Measurements from ENCODE around the gene CPSF4.

The CPSF4 gene

GRCh38 chr7:99472561-99473314 lies 34.0 kb downstream of the CPSF4 start, which contains the start of gene ZNF789 (continued):
- TF ChIP-seq, protein P1, sequence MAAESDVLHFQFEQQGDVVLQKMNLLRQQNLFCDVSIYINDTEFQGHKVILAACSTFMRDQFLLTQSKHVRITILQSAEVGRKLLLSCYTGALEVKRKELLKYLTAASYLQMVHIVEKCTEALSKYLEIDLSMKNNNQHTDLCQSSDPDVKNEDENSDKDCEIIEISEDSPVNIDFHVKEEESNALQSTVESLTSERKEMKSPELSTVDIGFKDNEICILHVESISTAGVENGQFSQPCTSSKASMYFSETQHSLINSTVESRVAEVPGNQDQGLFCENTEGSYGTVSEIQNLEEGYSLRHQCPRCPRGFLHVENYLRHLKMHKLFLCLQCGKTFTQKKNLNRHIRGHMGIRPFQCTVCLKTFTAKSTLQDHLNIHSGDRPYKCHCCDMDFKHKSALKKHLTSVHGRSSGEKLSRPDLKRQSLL (tag by site-specific recombination; IDR thresholded peaks at IDR 0.05) = no peak
- peak; percentile 68; the same call in 1 of the 2 replicates for TF ChIP-seq ZNF239 (tag by site-specific recombination; IDR thresholded peaks at IDR 0.05)
- no peak for TF ChIP-seq ZNF404 (tag by site-specific recombination; IDR thresholded peaks at IDR 0.05)
- TF ChIP-seq ZNF335 (tag by site-specific recombination; conservative IDR thresholded peaks at IDR 0.05) = peak; percentile 29
- TF ChIP-seq ZEB2 (tag by site-specific recombination; IDR thresholded peaks at IDR 0.05) = peak; percentile 34; the same call in 1 of the 2 replicates
- TF ChIP-seq KLF1 (tag by site-specific recombination; IDR thresholded peaks at IDR 0.05) = no peak
- no peak for TF ChIP-seq ZNF266 (tag by site-specific recombination; IDR thresholded peaks at IDR 0.05; ENCODE audit: low read depth)
- 0 out of 2 replicates have a peak, but pooled peaks have one; percentile 58 for TF ChIP-seq ZNF792 (tag by site-specific recombination; IDR thresholded peaks at IDR 0.05)
- TF ChIP-seq ZNF157 (tag by site-specific recombination; IDR thresholded peaks at IDR 0.05) = no peak
- no peak for TF ChIP-seq ZNF223 (tag by site-specific recombination; IDR thresholded peaks at IDR 0.05)
- no peak for TF ChIP-seq ZNF37A (tag by site-specific recombination; IDR thresholded peaks at IDR 0.05)
- TF ChIP-seq ZNF501 (tag by site-specific recombination; IDR thresholded peaks at IDR 0.05) = peak; percentile 86
- TF ChIP-seq ZFP3 (tag by site-specific recombination; IDR thresholded peaks at IDR 0.05; ENCODE audit: low read depth) = no peak
- TF ChIP-seq, protein P2, sequence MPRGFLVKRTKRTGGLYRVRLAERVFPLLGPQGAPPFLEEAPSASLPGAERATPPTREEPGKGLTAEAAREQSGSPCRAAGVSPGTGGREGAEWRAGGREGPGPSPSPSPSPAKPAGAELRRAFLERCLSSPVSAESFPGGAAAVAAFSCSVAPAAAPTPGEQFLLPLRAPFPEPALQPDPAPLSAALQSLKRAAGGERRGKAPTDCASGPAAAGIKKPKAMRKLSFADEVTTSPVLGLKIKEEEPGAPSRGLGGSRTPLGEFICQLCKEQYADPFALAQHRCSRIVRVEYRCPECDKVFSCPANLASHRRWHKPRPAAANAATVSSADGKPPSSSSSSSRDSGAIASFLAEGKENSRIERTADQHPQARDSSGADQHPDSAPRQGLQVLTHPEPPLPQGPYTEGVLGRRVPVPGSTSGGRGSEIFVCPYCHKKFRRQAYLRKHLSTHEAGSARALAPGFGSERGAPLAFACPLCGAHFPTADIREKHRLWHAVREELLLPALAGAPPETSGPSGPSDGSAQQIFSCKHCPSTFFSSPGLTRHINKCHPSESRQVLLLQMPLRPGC (tag by site-specific recombination; IDR thresholded peaks at IDR 0.05) = peak; percentile 47; the same call in 1 of the 2 replicates
- 0 out of 2 replicates have a peak, but pooled peaks have one; percentile 11 for TF ChIP-seq FEZF1 (tag by site-specific recombination; IDR thresholded peaks at IDR 0.05)

GRCh38 chr7:99473315-99473596 lies 34.5 kb downstream of the CPSF4 start:
- POLR2A ChIA-PET = interaction anchor here (0.6 to 1.7 kb wide), 3 partner anchors 27 to 142 kb away, joined by 3 to 8 read pairs (median 6); partner anchors contain the start of genes ZKSCAN5 and ZNF394
- CTCF ChIA-PET = interaction anchor here (0.6 kb wide), 1 partner anchor 75 kb away, joined by 3 read pairs; no protein-coding TSS in a partner anchor

DNA sequence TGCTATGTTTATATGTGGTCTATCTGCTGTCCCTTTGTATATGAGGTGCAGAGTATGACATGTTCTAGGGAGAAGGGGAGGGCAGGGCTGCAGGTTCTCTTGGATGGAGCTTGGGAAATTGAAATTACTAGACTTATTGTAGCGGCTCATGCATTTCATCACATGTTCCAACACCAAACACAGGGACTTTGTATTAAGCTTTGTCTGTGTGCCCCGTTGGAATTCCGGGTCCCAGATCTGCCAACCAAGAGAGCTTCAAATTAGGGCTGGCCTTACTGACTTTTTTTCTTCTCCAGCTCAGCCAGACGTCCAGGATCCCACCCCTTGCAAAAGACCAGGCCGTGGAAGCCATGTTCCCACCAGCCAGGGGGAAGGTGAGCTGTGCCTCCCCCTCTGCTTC lies 37.4 kb downstream of the CPSF4 start:
- H3K36me3 ChIP-seq (ENCODE audit: control insufficient read depth in 2 of 2, insufficient read depth in 1 of 2, low read length in 2 of 2) = peaks cover 5 to 45% of the 10 kb centered on the region in 2 experiments
- POLR2A ChIA-PET = interaction anchor here (1.1 to 1.2 kb wide), 2 partner anchors 10 to 24 kb away, joined by 4 to 7 read pairs; partner anchors contain the start of genes ATP5MF and ZNF394
- H3K4me1 ChIP-seq (ENCODE audit: control insufficient read depth, insufficient read depth, low read length) = no peaks in the 10 kb centered on the region
- H3K9me3 ChIP-seq (ENCODE audit: control insufficient read depth, insufficient read depth, low read depth, low read length) = no peaks in the 10 kb centered on the region
- H3K27ac ChIP-seq (ENCODE audit: extremely low read depth, low read depth, low read length) = no peak overlapping the region
- no peak overlapping the region for H3K4me3 ChIP-seq (ENCODE audit: low read depth, low read length)
- CTCF ChIA-PET = interaction anchor here (0.9 kb wide), 1 partner anchor 51 kb away, joined by 3 read pairs; no protein-coding TSS in a partner anchor
- TF ChIP-seq, protein P3, sequence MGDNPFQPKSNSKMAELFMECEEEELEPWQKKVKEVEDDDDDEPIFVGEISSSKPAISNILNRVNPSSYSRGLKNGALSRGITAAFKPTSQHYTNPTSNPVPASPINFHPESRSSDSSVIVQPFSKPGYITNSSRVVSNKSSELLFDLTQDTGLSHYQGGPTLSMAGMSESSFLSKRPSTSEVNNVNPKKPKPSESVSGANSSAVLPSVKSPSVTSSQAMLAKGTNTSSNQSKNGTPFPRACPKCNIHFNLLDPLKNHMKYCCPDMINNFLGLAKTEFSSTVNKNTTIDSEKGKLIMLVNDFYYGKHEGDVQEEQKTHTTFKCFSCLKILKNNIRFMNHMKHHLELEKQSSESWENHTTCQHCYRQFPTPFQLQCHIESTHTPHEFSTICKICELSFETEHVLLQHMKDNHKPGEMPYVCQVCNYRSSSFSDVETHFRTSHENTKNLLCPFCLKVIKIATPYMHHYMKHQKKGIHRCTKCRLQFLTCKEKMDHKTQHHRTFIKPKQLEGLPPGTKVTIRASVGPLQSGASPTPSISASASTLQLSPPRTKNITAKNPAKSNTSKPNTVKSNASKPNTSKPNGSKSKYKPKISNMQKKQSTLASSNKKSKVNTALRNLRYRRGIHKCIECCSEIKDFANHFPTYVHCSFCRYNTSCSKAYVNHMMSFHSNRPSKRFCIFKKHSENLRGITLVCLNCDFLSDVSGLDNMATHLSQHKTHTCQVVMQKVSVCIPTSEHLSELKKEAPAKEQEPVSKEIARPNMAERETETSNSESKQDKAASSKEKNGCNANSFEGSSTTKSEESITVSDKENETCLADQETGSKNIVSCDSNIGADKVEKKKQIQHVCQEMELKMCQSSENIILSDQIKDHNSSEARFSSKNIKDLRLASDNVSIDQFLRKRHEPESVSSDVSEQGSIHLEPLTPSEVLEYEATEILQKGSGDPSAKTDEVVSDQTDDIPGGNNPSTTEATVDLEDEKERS (tag by site-specific recombination; IDR thresholded peaks at IDR 0.05) = no peak
- TF ChIP-seq ZNF558 (tag by site-specific recombination; IDR thresholded peaks at IDR 0.05) (no peak), ZNF239 (tag by site-specific recombination; IDR thresholded peaks at IDR 0.05) (no peak), ZNF513 (tag by site-specific recombination; IDR thresholded peaks at IDR 0.05) (no peak), ZNF121 (tag by site-specific recombination; IDR thresholded peaks at IDR 0.05) (no peak), ZNF394 (tag by site-specific recombination; IDR thresholded peaks at IDR 0.05; ENCODE audit: borderline replicate concordance) (no peak), HOXC10 (CRISPR knock-in tag; IDR thresholded peaks at IDR 0.05) (no peak), SCRT2 (tag by site-specific recombination; IDR thresholded peaks at IDR 0.05) (no peak)
- TF ChIP-seq, protein P4, sequence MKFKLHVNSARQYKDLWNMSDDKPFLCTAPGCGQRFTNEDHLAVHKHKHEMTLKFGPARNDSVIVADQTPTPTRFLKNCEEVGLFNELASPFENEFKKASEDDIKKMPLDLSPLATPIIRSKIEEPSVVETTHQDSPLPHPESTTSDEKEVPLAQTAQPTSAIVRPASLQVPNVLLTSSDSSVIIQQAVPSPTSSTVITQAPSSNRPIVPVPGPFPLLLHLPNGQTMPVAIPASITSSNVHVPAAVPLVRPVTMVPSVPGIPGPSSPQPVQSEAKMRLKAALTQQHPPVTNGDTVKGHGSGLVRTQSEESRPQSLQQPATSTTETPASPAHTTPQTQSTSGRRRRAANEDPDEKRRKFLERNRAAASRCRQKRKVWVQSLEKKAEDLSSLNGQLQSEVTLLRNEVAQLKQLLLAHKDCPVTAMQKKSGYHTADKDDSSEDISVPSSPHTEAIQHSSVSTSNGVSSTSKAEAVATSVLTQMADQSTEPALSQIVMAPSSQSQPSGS (tag by site-specific recombination; IDR thresholded peaks at IDR 0.05; ENCODE audit: low read depth) = no peak

More at GRCh38 chr7:99473315-99473596, 34.5 kb downstream of the CPSF4 start:
- Histone ChIP-seq H3K36me3 (ENCODE audit: control insufficient read depth in 2 of 2, insufficient read depth in 1 of 2, low read length in 2 of 2) (peaks cover 0 to 18% of the 10 kb centered on the region in 2 experiments; a peak in 2 of 3 replicates), H3K4me3 (ENCODE audit: low read depth, low read length) (peak overlapping the region; percentile 85), H3K9me3 (ENCODE audit: control insufficient read depth, insufficient read depth, low read depth, low read length) (no peaks in the 10 kb centered on the region), H3K27ac (ENCODE audit: extremely low read depth, low read depth, low read length) (peak overlapping the region; percentile 57), H3K4me1 (ENCODE audit: control insufficient read depth, insufficient read depth, low read length) (no peaks in the 10 kb centered on the region)
- TF ChIP-seq ZNF112 (tag by site-specific recombination; IDR thresholded peaks at IDR 0.05) (no peak), KLF8 (tag by site-specific recombination; IDR thresholded peaks at IDR 0.05) (no peak), EGR2 (tag by site-specific recombination; IDR thresholded peaks at IDR 0.05; ENCODE audit: low read depth) (no peak), ZBTB1 (tag by site-specific recombination; IDR thresholded peaks at IDR 0.05) (no peak)
